LNCaP clone FGC (cell line): ENCODE results near the gene SMIM3.
"Not testable (repeated sequence)": the region's sequence is repeated elsewhere in the genome, so short reads cannot be mapped to it uniquely, and the experiment has no call there.

Experiments used
- DNase-seq: peaks from one replicate; pipeline ENCODE4 v3.0.0-alpha.2; 2011; ENCODE audit warnings: low read depth
- H3K4me3 ChIP-seq: 2 replicates; pipeline ENCODE4 v1.5.1; 2011; ENCODE audit warnings: mild to moderate bottlenecking, low read depth, low read length, control low read depth
- CTCF ChIP-seq: IDR thresholded peaks from 2 replicates; pipeline ENCODE4 v1.5.1; 2012; ENCODE audit warnings: mild to moderate bottlenecking; ENCODE audit not compliant: control insufficient read depth, insufficient read depth; ENCODE audit errors: extremely low read depth

Gene SMIM3

GRCh38 chr5:150778517-150779396, at the start of gene SMIM3:
SMIM3 (plus strand) TSS chr5:150778757; CDS start chr5:150795441, 16,684 bp downstream.
- no peak for DNase-seq

GRCh38 chr5:150729859-150730258, 48.7 kb upstream of the SMIM3 start:
- no peak overlapping the region for H3K4me3 ChIP-seq
- TF ChIP-seq CTCF = no peak
- no peak for DNase-seq

More at GRCh38 chr5:150778517-150779396, at the start of gene SMIM3:
- H3K4me3 ChIP-seq = peak within 1 kb of the TSS; percentile 58
- peak; percentile 74 for TF ChIP-seq CTCF

- no peak for DNase-seq
- no peak for TF ChIP-seq CTCF
- H3K4me3 ChIP-seq = no peak overlapping the region
These were observed 46.8 kb upstream of the SMIM3 start for GRCh38 chr5:150731669-150732242.

GRCh38 chr5:150734579-150735384, 43.8 kb upstream of the SMIM3 start:
- no peak for TF ChIP-seq CTCF
- no peak for DNase-seq
- no peak overlapping the region for H3K4me3 ChIP-seq

GRCh38 chr5:150738862-150739261, 39.7 kb upstream of the SMIM3 start:
- no peak for DNase-seq
- no peak for TF ChIP-seq CTCF
- no peak overlapping the region for H3K4me3 ChIP-seq

GRCh38 chr5:150740992-150741391, 37.6 kb upstream of the SMIM3 start:
- no peak for DNase-seq
- TF ChIP-seq CTCF = no peak
- no peak overlapping the region for H3K4me3 ChIP-seq

GRCh38 chr5:150742455-150743141, 36.0 kb upstream of the SMIM3 start:
- not testable (repeated sequence) for H3K4me3 ChIP-seq, DNase-seq

- DNase-seq, H3K4me3 ChIP-seq: not testable (repeated sequence)
These were observed 35.4 kb upstream of the SMIM3 start for GRCh38 chr5:150743142-150743488.
